Stomach (tissue), 9 donors: ENCODE results near the gene OARD1. TPM values are rescaled to one million over a fixed set of nuclear protein-coding genes. Genes with fewer than 3 reads are reported as not detected.

ENCODE experiments used
- DNase-seq, 2 donors: peaks; one replicate each; pipeline versions ENCODE4 v3.0.0 to v3.0.0-alpha.2; 2013 to 2019
- H3K27ac ChIP-seq, 5 donors: fragments of 200-600 bp in 4 of 5; sonication (generic) in 4 of 5; one replicate each; pipeline ENCODE4 v1.5.1; 2013 to 2019; ENCODE audit warnings: mild to moderate bottlenecking in 1 of 5, moderate library complexity in 1 of 5
- H3K27me3 ChIP-seq, 3 donors: fragments of 200-600 bp; sonication (generic); one replicate each; pipeline ENCODE4 v1.5.1; 2017 to 2019; ENCODE audit warnings: mixed run types in 1 of 3
- H3K36me3 ChIP-seq, 4 donors: fragments of 200-600 bp; sonication (generic); 1 replicate in 3 of 4; 2 replicates in 1 of 4; pipeline ENCODE4 v1.5.1; 2016 to 2019
- H3K4me1 ChIP-seq, 4 donors: fragments of 200-600 bp; sonication (generic); one replicate each; pipeline ENCODE4 v1.5.1; 2016 to 2019
- H3K4me3 ChIP-seq, 4 donors: fragments of 200-600 bp; sonication (generic) in 3 of 4; one replicate each; pipeline ENCODE4 v1.5.1; 2016 to 2019; ENCODE audit warnings: mild to moderate bottlenecking in 1 of 4
- H3K9me3 ChIP-seq, 4 donors: fragments of 200-600 bp; sonication (generic); one replicate each; pipeline ENCODE4 v1.5.1; 2016 to 2019
- CTCF ChIP-seq, 7 experiments: fragments of 450-650 bp in 4 of 7; fragments of 200-600 bp in 3 of 7; sonication (generic) in 3 of 7; IDR thresholded peaks; one replicate each; pipeline ENCODE4 v1.5.1; 2016 to 2019; ENCODE audit warnings: antibody characterized with exemption in 7 of 7, control low read depth in 2 of 7, mild to moderate bottlenecking in 1 of 7
- EP300 ChIP-seq: sonication (generic); formaldehyde crosslinking; IDR thresholded peaks from one replicate; pipeline ENCODE4 v1.6.1; 2017; ENCODE audit warnings: antibody characterized with exemption
- POLR2A ChIP-seq, 4 donors: fragments of 450-650 bp; IDR thresholded peaks; one replicate each; pipeline ENCODE4 v1.6.1; 2016; ENCODE audit warnings: antibody characterized with exemption in 4 of 4, control low read depth in 2 of 4, mild to moderate bottlenecking in 1 of 4, moderate library complexity in 1 of 4
- POLR2AphosphoS5 ChIP-seq, 3 donors: sonication (generic); formaldehyde crosslinking; IDR thresholded peaks; one replicate each; pipeline ENCODE4 v1.6.1; 2016; ENCODE audit warnings: antibody characterized with exemption in 3 of 3
- WGBS, 5 donors: extraction: QIAGEN DNeasy Blood & Tissue Kit in 3 of 5; methylation state at CpG; one replicate each; pipeline versions ENCODE4 v1.1.5 to v1.1.7; 2013 to 2018; 5-methylcytosine and 5-hydroxymethylcytosine counted together
- intact Hi-C: fragments of 100-400 bp; cut with DNase I; formaldehyde crosslinking; loops from one replicate; pipeline ENCODE4 v1.15.1; 2023; ENCODE audit warnings: low total_unique reads
- polyA plus RNA-seq, 3 donors: library from polyadenylated mRNA; stranded (reverse); fragments of 200-250 nt; gene quantifications; one replicate each; pipeline ENCODE4 v1.2.3, GENCODE V29; 2013
- total RNA-seq, 5 donors: library from RNA; depleted of rRNA; stranded (reverse); fragments of >200 nt; gene quantifications; one replicate each; pipeline versions ENCODE4 v1.1.0 to v1.2.3, GENCODE V29; 2014 to 2016
- donor health status: healthy with polysubstance abuse.
- donor health status: Bipolar disorder and iron deficiency.
- donor health status: healthy.

Gene OARD1
- total and polyA plus RNA-seq, 8 donors, result 1.2 to 69.0 (median 33.6) TPM

DNA sequence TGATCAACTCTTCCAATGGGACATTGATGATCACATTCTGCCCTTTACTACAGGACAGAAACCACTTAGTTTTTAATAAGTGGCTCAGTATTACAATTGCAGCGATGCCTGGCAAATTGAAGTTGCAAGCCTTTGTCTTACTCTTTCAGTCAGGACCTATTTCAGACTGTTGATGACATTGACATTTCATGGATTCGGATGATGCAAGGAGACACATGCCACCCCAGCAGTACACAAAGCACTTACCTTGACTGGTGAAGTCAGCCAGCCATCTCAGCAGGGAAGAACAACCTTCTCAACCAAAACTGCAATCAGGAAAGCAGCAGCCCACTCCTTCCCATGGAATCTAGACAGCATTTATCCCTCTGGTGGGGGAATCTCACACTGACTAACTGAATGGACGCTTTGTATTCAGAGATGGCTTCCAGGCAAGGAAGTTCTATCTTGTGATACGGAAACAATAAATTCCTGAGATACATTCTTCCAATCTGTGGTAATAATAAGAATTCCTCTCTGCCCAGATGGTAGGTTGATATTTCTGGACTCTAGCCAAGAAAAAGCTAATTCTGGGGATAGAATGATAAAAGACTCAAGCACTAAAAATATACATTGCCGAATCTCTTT lies 25.4 kb upstream of the OARD1 start:
- H3K36me3 ChIP-seq, result peaks cover 68 to 100% (median 97%) of the 10 kb centered on the region in 4 donors
- H3K4me3 ChIP-seq, result no peak overlapping the region
- H3K4me1 ChIP-seq, result no peaks in the 10 kb centered on the region
- intact Hi-C loops, result no loop called here
- H3K27ac ChIP-seq, result no peak overlapping the region
- WGBS, 5 donors, result 86 to 89% (median 88%) methylated on average over 5 of the region's 5 CpGs
- no peaks in the 10 kb centered on the region for H3K9me3 ChIP-seq
- DNase-seq, result no peak
- no peaks in the 10 kb centered on the region for H3K27me3 ChIP-seq
- TF ChIP-seq EP300 (no peak), CTCF (IDR thresholded peaks at IDR 0.05) (no peak), POLR2A (IDR thresholded peaks at IDR 0.05) (no peak), POLR2AphosphoS5 (IDR thresholded peaks at IDR 0.05) (no peak)

DNA sequence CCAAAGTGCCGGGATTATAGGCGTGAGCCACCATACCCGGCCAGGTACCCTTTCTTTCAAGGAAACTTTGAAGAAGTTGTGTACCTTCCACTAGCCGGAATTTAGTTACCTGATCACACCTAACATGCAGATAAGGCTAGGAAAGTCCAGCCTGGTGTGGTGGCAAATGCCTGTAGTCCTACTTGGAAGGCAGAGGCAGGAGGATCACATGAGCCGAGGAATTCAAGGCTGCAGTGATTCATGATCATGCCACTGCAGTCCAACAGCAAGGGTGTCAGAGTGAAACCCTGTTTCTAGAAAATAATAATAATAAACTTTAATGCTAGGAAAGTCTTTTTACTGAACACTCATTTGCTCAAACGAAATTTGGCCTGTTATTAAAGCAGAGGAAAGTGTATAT lies 21.6 kb upstream of the OARD1 start:
- no peak overlapping the region for H3K4me3 ChIP-seq
- TF ChIP-seq POLR2A (IDR thresholded peaks at IDR 0.05) (no peak), POLR2AphosphoS5 (IDR thresholded peaks at IDR 0.05) (no peak), CTCF (IDR thresholded peaks at IDR 0.05) (no peak), EP300 (no peak)
- no peak for DNase-seq
- H3K27ac ChIP-seq, result no peak overlapping the region
- H3K9me3 ChIP-seq, result no peaks in the 10 kb centered on the region
- H3K36me3 ChIP-seq, result peaks cover 87 to 100% (median 99%) of the 10 kb centered on the region in 4 donors
- no peaks in the 10 kb centered on the region for H3K4me1 ChIP-seq
- 62 to 85% (median 80%) methylated on average over 6 of the region's 6 CpGs for WGBS, 5 donors
- intact Hi-C loops, result no loop called here
- H3K27me3 ChIP-seq, result no peaks in the 10 kb centered on the region

- Histone ChIP-seq H3K36me3 (peaks cover 76 to 100% (median 93%) of the 10 kb centered on the region in 4 donors), H3K27me3 (no peaks in the 10 kb centered on the region), H3K27ac (no peak overlapping the region), H3K4me3 (no peak overlapping the region), H3K4me1 (no peaks in the 10 kb centered on the region), H3K9me3 (no peaks in the 10 kb centered on the region)
- TF ChIP-seq POLR2AphosphoS5 (IDR thresholded peaks at IDR 0.05), result no peak
- no peak for TF ChIP-seq EP300
- TF ChIP-seq CTCF (IDR thresholded peaks at IDR 0.05), result no peak
- no peak for TF ChIP-seq POLR2A (IDR thresholded peaks at IDR 0.05)
- peak in 1 of 2 donors; percentile 41 for DNase-seq
- 93 to 97% (median 95%) methylated on average over 4 of the region's 4 CpGs for WGBS, 5 donors
- intact Hi-C loops, result no loop called here
Observed at GRCh38 chr6:41092421-41093140, 20.4 kb upstream of the OARD1 start.

- no peak for TF ChIP-seq POLR2AphosphoS5 (IDR thresholded peaks at IDR 0.05)
- TF ChIP-seq CTCF (IDR thresholded peaks at IDR 0.05), result no peak
- TF ChIP-seq POLR2A (IDR thresholded peaks at IDR 0.05), result no peak
- TF ChIP-seq EP300, result no peak
- DNase-seq, result no peak
- H3K36me3 ChIP-seq, result peaks cover 64 to 100% (median 88%) of the 10 kb centered on the region in 4 donors
- no peak overlapping the region for H3K27ac ChIP-seq
- no peaks in the 10 kb centered on the region for H3K27me3 ChIP-seq
- no peaks in the 10 kb centered on the region for H3K9me3 ChIP-seq
- intact Hi-C loops, result no loop called here
- H3K4me1 ChIP-seq, result no peaks in the 10 kb centered on the region
- 12 to 53% (median 20%) methylated on average over 1 of the region's 1 CpG for WGBS, 5 donors
- no peak overlapping the region for H3K4me3 ChIP-seq
Observed at GRCh38 chr6:41090841-41091761, 18.9 kb upstream of the OARD1 start.
